SW480 (cell line): ENCODE results near the gene SCRN1.
"Not testable (repeated sequence)": the region's sequence is repeated elsewhere in the genome, so short reads cannot be mapped to it uniquely, and the experiment has no call there.

Experiments
- DNase-seq: peaks from one replicate; pipeline ENCODE4 v3.0.0-alpha.2; 2016; ENCODE audit warnings: low spot score

The SCRN1 gene

GRCh38 chr7:29968683-29969395 is 20.8 kb downstream of the SCRN1 start:
- peak; percentile 53 for DNase-seq

- no peak for DNase-seq
These were observed 24.6 kb downstream of the SCRN1 start for GRCh38 chr7:29965030-29965429.

GRCh38 chr7:29962035-29962434 is 27.6 kb downstream of the SCRN1 start:
- no peak for DNase-seq

- not testable (repeated sequence) for DNase-seq
These were observed 28.0 kb downstream of the SCRN1 start for GRCh38 chr7:29961611-29962010.

- DNase-seq: no peak
These were observed 30.8 kb downstream of the SCRN1 start for GRCh38 chr7:29958667-29959358.

GRCh38 chr7:29957521-29958310 is 31.9 kb downstream of the SCRN1 start:
- no peak for DNase-seq

GRCh38 chr7:29956487-29956836 is 33.1 kb downstream of the SCRN1 start:
- DNase-seq: no peak

GRCh38 chr7:29955799-29956486 is 33.7 kb downstream of the SCRN1 start:
- DNase-seq: no peak

GRCh38 chr7:29955075-29955792 is 34.4 kb downstream of the SCRN1 start:
- DNase-seq: no peak

GRCh38 chr7:29953726-29954347 is 35.8 kb downstream of the SCRN1 start:
- DNase-seq: no peak

- DNase-seq: no peak
These were observed 38.4 kb downstream of the SCRN1 start for GRCh38 chr7:29951206-29951605.

GRCh38 chr7:29950480-29950879 is 39.1 kb downstream of the SCRN1 start:
- DNase-seq: no peak

- DNase-seq: no peak
These were observed 41.0 kb downstream of the SCRN1 start for GRCh38 chr7:29948587-29948986.

GRCh38 chr7:29946428-29947186 is 43.0 kb downstream of the SCRN1 start:
- DNase-seq: peak; percentile 47

GRCh38 chr7:29945259-29945809 is 44.3 kb downstream of the SCRN1 start:
- no peak for DNase-seq

GRCh38 chr7:29940199-29940598 is 49.4 kb downstream of the SCRN1 start:
- DNase-seq: no peak

- DNase-seq: peak; percentile 26
These were observed 52.5 kb downstream of the SCRN1 start for GRCh38 chr7:29937132-29937531.

GRCh38 chr7:29935111-29935510 is 54.5 kb downstream of the SCRN1 start:
- DNase-seq: no peak

GRCh38 chr7:29929018-29929807 is 60.4 kb downstream of the SCRN1 start:
- DNase-seq: no peak
